ENCODE measurements around the gene SPNS2.
"Not testable (repeated sequence)": the region's sequence is repeated elsewhere in the genome, so short reads cannot be mapped to it uniquely, and the experiment has no call there.

SPNS2 gene

DNA sequence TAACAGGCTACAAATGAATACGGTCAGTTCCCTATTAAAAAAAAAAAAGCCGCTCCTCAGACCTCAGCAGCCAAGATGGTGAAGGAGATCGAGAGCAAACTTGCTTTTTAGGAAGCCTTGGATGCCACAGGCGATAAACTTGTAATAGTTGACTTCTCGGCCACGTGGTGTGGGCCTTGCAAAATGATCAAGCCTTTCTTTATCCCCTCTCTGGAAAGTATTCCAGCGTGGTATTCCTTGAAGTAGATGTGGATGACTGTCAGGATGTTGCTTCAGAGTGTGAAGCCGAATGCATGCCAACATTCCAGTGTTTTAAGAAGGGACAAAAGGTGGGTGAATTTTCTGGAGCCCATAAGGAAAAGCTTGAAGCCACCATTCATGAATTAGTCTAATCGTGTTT, 73.5 kb downstream of the SPNS2 start:
- no peak for DNase-seq (ENCODE audit: low read depth)

DNA sequence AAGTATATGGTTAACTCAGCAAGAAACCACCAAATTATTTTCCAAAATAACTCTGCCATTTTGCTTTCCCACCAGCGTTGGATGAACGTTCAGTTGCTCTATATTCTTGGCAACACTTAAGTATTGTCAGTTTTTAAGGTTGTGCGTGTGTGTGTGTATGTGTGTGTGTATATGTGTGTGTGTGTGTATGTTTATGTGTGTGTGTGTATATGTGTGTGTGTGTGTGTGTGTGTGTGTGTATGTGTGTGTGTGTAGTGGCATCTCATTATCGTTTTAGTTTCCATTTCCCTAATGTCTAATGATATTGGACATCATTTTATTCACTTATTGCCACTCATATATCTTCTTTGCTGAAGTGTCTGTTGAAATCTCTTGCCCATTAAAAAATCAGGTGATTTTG, 74.4 kb downstream of the SPNS2 start:
- no peak for DNase-seq (ENCODE audit: low read depth)

DNA sequence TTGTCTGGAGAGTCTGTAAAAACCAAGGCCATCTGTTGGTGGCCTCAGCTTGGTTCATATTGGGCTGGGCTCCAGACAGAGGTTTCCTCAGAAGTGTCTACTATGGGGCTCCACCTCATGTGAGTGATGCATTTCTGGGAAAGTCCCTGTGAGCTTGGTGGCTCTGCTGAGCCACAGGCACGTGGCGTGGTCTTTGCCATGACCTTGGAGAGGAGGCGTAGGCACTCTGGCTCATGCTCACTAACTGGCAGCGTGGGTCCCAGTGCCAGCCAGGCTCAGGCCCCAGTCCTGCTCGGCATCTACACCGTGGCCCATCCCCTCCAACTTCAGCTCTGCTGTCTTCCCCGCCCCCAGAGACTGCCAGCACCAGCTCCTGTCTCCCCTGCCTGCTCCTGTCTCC, 75.0 kb downstream of the SPNS2 start:
- DNase-seq (ENCODE audit: low read depth), result peak; percentile 55

DNA sequence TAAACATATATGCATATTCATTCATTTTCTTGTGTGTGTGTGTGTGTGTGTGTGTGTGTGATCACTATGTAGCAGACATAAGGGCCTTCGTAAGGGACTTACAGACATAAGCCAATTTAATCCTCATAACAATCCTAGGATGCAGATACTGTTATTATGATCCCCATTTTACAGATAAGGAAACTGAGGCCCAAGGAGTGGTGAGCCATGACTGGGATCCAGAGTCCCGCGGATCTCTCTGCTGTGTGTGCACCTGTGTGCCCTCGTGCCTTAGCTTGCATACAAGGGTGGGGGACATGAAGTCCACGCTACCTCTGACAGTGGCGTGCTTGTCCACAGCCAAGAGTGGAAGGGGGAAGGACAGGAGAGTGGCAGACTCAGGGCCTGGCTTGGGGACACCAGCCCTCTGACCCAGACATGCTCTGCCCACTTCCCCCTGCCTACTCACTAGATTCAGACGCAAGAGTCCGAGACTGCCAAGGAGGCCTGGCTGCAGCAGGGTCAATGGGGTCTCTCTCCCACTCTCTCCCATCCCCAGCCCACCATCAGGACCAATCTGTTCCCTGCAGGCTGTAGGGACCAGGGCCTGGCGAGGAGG, 75.9 kb downstream of the SPNS2 start:
- no peak for DNase-seq (ENCODE audit: low read depth)

DNA sequence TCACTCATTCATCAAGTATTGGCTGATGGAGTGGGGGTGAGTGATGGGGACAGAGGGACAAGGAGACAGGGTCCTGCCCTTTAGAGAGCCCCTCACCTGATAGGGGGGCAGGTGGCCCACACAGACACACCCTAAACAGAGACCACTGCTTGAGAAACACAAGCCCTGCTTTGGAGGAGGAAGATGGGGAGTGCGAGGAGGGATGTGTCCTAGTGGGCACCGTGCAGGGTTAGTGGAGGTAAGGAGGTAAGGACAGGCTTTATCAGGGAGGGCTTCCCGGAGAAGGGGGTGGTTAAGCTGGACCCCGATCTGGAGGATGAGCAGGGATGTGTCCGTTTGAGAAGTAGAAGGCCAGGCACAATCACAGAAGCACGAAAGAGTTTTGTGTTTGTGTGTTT, 77.5 kb downstream of the SPNS2 start:
- DNase-seq (ENCODE audit: low read depth), result no peak

DNA sequence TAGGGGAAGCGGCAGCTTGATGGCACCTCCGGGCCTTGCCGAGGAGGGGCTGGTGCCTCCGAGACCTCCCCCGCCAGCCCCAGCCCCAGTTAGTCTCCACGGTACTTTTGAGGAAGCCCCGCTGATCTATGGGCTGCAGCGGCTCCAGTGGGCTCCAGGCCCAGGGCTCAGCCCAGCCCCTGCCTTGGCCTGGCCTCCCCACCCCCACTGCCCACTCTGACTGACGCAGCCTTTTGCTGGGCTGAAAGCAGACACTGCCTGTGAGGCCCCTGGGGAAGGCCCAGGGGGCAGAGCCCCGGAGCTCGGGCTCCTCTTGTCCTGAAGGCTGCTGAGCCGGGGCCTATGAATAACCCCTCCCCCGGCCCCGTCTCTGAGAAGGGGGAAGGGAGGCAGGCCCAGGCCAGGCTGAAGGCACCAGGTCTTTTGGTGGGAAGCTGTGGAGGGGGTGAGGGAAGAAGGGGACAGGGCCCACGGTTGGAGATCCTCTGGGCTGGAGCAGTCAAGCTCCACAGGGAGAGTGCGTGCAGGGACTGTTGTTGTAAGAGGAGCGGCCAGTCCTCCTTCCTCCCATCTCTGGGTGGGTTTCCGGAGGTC, 78.1 kb downstream of the SPNS2 start:
- DNase-seq (ENCODE audit: low read depth), result no peak

DNA sequence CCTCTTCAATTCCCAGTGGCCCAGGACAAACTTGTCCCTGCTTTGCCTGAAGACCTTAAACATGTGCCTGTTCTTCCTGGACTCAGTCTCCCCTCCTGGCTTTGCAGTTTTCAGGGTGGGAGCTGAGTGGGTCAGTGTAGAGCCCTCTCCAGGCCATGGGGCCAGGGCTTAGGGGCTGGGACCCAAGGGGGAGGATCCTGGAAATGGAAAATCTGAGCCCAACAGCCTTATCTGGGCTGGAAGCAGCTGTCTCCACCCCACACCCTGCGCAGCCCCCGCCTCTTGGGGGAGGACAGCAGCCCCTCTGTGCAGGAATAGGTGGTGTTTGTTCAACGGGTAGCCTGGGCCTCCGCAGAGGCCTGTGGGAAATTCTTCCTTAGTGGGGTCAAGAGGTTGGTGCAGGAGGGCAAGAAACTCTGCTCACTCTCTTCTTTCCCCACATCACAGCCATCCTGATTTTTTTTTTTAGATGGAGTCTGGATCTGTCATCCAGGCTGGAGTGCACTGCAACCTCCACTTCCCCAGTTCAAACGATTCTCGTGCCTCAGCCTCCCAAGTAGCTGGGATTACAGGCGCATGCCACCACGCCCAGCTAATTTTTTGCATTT, 78.8 kb downstream of the SPNS2 start:
- no peak for DNase-seq (ENCODE audit: low read depth)

DNA sequence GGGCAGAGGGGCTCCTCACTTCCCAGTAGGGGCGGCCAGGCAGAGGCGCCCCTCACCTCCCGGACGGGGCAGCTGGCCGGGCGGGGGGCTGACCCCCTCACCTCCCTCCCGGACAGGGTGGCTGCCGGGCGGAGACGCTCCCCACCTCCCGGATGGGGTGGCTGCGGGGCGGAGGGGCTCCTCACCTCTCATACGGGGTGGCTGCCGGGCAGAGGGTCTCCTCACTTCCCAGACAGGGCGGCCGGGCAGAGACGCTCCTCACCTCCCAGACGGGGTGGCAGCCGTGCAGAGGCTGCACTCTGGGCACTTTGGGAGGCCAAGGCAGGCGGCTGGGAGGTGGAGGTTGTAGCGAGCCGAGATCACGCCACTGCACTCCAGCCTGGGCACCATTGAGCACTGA, 79.7 kb downstream of the SPNS2 start:
- not testable (repeated sequence) for DNase-seq (ENCODE audit: low read depth)

DNA sequence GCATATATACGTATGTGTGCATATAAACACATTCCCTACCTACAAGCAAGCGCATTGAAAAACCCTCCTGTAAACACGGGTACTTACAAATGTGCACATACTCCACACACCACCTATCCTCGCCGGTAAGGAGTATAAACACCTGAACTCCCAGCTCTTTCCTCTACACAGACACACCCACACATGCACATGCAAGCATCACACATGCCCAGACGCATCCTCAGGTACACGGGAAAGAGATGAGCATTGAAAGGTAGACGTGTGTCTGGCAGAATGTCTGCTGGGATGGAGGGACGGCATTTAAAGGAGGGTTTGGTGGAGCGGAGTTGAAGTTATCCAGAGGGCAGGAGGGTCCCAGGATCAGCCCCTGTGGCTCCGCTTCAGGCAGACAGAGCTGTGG, 81.0 kb downstream of the SPNS2 start:
- DNase-seq (ENCODE audit: low read depth), result no peak

DNA sequence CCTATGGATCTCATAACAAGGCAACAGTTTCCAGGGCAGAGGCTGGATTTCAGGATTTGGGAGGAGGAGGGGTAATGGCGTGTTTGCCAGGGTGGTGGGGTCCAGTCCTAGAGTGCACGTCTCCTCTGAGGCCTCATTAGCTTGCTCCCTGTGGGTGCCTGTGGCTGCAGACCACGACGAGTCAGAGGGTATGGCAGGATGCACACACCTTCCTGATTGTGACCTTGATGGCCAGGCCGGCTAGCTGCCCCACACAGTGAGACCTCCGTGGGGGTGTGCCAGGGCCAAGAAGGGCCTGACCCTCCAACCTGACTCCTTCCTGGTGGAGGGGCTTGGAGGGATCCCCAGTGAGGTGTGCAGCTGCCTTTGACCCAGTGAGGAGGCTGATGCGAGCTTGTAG, 81.6 kb downstream of the SPNS2 start:
- no peak for DNase-seq (ENCODE audit: low read depth)

DNA sequence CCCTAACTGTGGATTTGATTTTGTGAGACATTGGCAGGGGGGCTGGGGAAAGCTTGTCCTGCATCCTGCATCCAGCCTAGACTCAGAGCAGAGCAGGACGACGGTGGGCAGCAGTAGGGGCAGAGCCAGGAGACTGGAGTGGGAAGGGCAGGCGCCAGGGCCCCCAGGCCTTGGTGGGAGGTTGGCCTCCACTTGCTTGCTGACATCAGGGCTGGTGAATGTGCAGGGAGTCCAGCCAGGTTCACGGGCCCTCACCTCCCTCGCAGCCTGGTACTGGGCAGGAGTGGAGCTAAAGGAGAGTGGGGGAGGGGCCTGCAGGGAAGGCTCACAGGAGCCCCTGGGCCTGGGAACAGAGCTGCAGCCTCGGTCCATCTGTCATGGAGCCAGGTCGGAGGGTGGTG, 83.4 kb downstream of the SPNS2 start:
- no peak for DNase-seq (ENCODE audit: low read depth)

DNA sequence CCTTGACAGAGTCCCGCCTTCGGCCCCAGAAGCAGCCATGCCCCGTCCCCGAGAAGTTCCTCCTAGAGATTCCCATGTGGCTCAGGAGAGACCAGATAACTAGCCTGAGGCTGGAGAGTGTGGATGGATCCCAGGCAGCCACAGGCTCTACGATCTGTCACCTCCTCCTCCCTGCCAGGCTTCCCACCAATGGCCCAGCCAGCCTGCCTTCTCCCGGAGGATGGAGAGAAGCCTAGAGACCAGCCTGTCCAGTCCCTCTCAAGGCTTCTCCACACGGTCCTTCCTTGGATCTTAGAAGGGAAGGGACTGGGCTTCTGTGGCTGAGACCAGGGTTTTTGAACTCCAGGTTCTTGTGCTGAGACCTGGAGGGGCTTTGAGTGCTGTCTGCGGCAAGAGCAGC, 84.0 kb downstream of the SPNS2 start:
- no peak for DNase-seq (ENCODE audit: low read depth)

DNA sequence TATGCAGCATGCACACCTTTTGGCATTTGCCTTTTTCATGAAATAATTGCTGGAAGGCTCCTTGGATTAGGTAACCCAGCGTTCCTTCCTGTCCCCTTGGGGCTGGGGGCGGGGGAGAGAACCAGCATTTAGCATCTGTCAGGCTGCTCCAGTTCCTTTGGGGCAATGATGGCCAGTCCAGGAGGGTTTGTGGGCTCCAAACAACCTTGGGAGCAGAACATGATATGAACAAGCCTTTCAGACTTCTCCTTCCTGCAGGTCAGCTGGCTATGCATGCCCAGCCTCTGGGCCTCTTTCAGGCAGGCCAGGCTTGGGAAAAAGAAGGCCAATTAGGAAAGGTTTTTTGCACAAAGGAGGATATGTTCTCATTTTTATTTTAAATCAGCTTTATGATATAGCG, 84.5 kb downstream of the SPNS2 start:
- no peak for DNase-seq (ENCODE audit: low read depth)

DNA sequence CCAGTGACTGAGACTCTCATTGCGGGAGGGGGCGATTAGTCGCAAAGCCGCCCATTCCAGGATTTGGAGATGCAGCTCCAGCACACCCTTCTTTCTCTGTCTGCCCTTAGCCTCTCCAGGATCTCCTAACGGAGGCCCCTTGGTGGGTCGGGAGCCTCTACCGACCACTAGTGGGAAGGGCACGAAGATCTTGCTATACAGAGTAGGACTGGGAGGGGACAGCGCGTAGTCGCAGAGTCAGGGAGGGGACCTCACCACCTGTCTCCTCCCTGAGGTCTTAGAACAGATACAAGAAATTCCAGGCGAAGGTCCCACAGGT, 85.1 kb downstream of the SPNS2 start:
- DNase-seq (ENCODE audit: low read depth), result no peak

DNA sequence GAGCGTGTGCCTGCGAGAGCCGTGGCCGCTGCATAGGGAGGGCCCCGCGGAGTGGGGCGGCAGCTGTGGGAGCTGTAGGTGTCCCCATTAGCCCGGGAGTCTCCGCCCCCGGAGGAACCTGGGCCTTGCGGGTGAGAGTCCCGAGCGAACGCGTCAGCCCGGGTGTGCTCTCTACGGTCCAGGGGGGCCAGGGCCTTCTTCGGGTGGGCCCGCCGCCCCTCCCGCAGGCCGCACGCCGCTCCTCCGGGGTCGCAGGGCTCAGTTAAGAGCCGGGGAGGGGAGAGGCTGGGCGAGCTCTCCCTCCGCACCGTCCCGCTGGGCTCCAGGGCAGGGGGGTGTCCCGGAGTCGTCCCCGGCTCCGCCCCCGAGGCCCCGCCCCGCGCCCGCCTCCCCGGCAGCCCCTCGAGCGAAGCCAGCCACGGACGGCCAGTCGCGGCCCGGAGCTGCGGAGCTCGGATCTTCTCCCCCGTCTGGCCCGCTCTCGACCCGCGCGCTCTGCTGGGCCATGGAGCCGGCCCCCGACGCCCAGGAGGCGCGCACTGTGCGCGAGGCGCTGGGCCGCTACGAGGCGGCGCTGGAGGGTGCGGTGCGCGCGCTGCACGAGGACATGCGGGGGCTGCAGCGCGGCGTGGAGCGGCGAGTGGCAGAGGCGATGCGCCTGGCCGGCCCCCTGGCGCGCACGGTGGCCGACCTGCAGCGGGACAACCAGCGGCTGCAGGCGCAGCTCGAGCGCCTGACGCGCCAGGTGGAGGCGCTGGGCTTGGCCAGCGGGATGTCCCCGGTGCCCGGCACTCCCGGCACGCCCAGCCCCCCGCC, 85.6 kb downstream of the SPNS2 start, which contains the start of gene SMTNL2:
TSS of gene SMTNL2 (plus strand) at position 429 of the 816 bp plus-strand sequence. CDS start at position 506, 77 bp downstream.
- DNase-seq (ENCODE audit: low read depth), result no peak

DNA sequence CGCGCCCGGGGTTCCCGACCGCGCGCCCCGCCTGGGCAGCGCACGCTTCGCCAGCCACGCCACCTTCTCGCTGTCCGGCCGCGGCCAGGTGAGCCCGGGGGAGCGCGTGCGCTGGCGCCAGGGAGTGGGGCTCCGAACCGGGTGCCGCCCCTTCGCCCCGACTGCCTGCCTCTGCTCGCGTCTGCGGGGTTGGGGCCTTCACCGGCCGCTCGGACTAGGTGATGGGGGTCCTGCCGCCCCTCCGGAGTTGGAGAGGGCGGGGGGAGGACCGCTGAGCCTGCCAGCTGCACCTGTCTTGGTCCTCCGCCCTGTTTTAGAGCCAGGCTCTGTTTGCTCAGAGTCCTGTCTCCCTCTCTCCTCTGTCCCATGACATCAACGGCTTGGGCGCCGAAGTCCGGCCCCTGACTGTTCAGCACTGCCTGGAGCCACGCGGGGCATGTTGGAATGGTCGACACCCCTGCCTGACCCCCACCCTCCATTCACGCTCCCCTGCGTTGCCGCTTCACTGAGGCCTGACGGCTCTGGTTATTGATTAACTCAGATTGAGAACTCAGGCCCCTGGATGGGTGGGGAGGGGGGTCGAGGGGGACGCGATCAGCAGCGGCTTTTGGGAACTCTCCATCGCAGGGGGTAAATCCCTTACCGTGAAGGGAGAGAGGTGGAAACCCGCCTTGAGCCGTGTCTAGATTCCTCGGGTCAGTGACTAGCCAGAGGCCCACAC, 86.4 kb downstream of the SPNS2 start:
- DNase-seq (ENCODE audit: low read depth), result no peak

DNA sequence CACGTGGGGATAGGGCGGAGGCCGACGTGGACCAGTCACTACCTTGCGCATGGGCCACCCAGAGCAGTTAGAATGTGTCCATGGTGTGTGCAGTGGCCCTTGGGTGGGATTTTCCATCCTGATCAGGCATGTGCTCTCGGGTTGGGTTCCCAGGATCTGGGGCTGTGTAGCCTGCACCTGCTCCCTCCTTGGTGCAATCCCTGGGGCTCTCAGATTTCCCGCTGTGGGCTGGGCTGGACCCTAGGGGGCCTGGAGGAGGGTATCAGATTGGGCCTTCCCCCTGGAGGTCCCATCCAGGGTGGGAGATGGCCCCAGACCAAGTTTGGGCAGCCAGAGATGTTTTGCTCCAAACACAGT, 86.9 kb downstream of the SPNS2 start:
- no peak for DNase-seq (ENCODE audit: low read depth)

DNA sequence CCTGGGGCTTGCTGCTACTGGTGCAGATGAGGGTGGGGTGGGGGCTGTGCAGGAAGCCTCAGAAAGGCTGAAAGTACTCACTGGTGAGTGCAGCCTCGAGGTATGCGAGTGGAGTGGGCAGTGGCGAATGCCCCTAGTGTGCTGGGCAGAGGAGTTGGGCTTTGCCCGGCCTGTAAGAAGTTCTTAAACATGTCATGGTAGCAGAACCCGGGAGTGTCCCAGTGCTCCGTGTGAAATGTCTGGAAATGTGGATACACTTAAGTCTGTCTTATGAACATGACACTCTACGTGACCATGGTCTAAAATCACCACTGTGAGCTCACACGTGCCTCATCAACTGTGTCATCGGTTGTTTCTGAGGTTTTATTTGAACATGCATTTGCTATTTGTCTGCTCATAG, 87.4 kb downstream of the SPNS2 start:
- DNase-seq (ENCODE audit: low read depth), result no peak

DNA sequence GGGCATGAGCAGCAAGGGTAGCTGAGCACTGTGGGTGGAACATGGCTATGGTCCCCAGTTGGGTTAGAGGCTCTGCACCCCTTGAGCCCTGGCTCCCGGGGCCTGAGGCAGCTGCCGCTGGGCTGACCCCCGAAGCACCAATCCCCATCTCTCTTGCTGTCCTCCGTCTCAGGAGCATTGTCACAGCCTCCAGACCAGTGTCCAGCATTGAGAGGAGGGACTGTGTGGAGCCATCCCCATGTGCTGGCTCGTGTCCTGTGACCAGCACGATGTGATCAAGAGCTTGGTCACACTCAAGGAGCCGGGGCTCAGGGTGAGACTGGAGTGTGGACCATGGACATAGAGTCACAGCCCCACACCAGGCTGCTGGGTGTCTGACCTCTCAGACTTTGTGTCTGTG, 88.5 kb downstream of the SPNS2 start:
- no peak for DNase-seq (ENCODE audit: low read depth)

DNA sequence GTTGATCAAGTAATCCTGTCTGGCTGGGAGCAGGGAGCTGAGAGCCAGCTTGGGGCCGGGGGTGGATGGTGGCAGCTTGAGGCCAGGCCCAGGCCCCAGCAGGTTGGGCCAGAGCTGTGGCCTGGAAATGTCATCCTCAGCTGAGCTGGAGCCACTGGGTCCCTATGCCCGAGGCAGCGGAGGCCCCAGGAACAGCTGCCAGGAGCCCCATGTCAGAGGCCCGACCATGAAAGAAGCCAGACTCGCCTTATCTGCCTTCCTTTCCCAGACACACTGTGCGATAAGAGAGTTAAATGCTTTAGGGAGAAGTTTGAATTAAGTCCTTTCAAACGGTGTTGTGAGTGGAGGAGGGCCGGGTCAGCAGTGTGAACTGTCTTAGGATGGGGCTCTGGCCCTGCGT, 89.1 kb downstream of the SPNS2 start:
- DNase-seq (ENCODE audit: low read depth), result no peak

DNA sequence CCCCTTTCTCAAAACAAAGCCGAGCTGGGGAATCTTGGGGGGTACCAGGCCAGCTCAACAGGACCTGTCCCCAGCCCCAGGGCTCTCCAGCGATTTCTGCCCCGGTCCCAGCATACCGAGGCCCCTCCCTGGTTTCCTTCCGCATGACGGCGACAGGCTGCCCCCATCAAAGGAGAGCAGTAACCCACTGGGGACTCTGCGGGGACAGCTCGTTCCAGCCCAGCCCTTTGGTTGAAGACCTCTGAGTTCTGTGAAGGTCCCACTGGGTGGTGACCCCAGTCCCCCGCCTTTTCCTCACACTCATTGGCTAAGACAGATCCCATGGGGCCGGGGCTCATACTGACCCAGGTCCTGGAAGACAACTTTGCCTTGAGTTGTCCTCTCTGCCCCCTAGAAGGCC, 89.7 kb downstream of the SPNS2 start:
- no peak for DNase-seq (ENCODE audit: low read depth)

Data from activated T-helper 9 cell treated with anti-CD3 and anti-CD28 coated beads, Interleukin-2, amount 50 U/mL, for 16 hours (primary cell).